NCI-H460 (cell line): ENCODE measurements around the gene NRXN2. TPM values are rescaled to one million over a fixed set of nuclear protein-coding genes. Genes with fewer than 3 reads are reported as not detected.

Experiments
- DNase-seq: peaks from one replicate; pipeline ENCODE4 v3.0.0-alpha.2; 2016; ENCODE audit warnings: low read depth; ENCODE audit errors: extremely low read depth
- total RNA-seq: library from RNA; depleted of rRNA; stranded (reverse); fragments of >200 nt; shearing (Covaris generic); gene quantifications from 2 replicates; pipeline ENCODE4 v1.2.3, GENCODE V29; 2014

The NRXN2 gene
- total RNA-seq, 1 experiment from 2014 or later = 0.05 TPM

DNA sequence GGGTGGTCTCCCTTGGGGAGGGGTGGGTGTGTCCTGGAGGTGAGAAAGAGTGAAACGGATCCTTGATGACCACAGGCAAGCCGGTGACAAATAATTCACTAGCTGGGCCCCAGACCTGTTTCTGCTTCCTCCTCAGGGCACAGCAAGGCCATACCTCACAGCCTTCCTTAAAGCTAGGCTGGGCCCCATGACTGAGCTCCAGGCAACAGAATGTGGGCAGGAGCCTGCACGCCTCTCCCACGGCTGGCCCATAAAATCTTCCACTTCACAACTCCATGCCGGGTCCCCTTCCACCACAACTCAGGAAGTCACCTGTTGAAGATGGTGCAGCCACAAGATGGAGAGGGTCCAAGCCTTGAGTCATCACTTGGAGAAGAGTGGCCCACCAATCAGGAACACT, 108.1 kb downstream of the NRXN2 start:
- DNase-seq = no peak

- no peak for DNase-seq
Measured at GRCh38 chr11:64613648-64614047, 109.3 kb downstream of the NRXN2 start.

GRCh38 chr11:64611869-64612646, 110.9 kb downstream of the NRXN2 start:
- DNase-seq = no peak

GRCh38 chr11:64611176-64611575, 111.8 kb downstream of the NRXN2 start:
- no peak for DNase-seq

- DNase-seq = no peak
Measured at GRCh38 chr11:64610596-64610995, 112.4 kb downstream of the NRXN2 start.

- no peak for DNase-seq
Measured at GRCh38 chr11:64609436-64610047, 113.5 kb downstream of the NRXN2 start.

GRCh38 chr11:64608636-64609035, 114.4 kb downstream of the NRXN2 start:
- DNase-seq = no peak

GRCh38 chr11:64608046-64608445, 115.0 kb downstream of the NRXN2 start:
- no peak for DNase-seq

DNA sequence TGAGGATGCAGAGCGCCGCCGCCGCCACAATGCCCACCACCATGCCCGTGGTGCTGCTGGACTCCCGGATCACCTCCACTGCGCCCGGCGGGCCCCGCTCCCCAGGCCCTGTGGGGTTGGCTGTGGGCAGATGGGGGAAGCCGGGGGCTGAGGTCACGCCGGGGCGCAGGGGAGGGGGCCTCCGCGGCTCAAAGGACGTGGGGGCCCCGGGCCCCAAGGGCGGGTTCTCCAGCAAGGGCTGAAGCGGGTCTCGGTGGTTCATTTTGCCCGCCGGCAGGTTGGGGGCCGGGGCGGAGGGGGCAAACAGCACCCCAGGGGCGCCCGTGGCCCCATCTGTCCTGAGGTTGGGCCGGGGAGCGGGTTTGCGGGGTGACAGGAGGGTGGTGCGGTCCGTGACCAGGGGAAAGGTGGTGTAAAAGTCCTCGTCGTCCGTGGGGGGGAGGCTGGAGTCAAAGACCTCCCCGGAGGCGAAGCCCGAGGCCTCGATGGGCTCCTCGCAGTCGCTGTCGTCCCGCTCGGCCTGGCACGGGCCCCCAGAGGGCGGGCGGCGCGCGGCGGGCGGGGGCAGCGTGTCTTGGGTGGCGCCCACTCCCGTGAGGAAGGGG, 115.5 kb downstream of the NRXN2 start:
- no peak for DNase-seq

DNA sequence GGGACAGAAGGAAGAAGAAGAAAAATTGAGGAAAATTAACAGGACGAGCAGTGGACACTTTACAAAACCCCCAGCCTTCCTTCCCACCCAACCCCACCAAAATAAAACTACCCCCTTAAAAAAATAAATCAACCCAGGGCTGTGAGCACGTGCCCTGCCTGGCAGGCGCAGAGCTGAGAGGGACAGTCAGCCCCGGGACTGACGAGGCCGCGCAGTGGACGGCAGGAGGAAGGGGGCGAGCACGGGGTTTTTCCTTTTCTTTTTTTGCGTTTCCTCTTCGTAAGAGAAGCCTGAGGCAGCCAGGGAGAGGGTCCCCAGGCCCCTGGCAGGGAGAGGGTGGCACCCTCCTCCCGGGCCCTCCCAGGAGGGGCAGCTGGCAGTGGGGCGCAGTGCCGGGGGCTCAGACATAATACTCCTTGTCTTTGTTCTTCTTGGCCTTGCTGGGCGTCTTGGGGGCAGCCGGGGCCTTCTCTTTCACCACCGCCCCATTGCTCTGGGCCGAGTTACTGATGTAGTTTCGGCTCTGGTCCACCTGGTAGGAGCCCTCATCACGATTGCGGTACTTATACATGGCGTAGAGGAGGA, 116.1 kb downstream of the NRXN2 start:
- no peak for DNase-seq

DNA sequence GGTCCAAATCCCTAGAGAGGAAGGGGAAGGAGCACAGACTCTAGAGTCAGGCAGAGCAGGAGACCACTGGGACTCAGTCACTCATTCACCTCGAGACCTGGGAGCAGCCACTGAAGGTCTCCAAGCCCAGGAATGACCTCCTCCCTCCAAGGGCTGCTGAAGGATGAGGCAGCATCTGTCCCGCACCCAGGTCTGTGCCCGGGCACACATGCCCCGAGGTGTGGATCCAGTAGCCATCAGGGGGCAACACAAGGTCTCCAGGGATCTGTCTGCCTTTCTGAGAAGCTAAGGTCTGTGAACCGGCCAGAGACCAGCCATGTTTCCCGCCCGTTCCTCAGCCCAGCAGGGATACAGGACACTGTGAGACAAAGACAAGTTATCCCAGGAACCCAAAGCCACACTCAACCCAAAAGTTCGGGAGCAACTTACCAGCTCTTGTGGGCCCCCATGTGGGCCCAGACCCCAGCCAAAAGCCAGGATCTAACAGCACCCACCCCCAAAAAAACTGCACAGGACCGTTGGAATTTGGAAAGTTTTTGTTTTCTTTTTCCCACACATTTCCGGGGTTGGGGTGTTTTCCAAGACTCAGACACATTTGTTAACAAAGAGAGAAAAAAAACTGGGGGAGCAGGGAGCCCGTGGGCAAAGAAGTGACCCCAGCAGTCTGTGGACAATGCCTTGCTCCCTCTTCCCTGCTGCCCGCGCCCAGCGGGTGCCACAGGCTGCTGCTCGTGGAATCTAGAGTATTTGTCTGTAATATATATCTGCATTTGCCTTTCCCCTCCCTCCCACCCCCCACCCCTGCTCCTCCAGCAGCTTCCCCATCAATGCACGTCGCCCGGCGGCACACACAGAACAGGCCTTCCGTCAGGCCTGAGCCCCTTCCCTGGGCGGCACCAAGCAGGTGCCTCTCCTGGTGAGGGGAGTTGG, 117.1 kb downstream of the NRXN2 start:
- DNase-seq = no peak

DNA sequence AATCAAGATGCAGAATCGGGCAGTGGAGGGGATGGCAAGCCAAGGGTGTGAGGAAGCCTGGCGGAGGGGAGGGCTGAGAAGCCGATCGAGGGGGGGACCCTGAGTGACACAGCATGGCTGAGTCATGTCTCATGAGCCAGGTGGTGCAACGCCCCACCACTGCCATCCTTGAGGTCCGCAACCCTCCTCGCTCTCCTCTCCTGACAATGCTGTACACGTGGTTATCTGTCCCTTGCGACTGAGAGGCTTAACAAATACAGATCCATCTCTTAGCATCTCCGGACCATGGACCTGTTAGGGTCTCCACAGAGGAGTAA, 117.8 kb downstream of the NRXN2 start:
- no peak for DNase-seq

DNA sequence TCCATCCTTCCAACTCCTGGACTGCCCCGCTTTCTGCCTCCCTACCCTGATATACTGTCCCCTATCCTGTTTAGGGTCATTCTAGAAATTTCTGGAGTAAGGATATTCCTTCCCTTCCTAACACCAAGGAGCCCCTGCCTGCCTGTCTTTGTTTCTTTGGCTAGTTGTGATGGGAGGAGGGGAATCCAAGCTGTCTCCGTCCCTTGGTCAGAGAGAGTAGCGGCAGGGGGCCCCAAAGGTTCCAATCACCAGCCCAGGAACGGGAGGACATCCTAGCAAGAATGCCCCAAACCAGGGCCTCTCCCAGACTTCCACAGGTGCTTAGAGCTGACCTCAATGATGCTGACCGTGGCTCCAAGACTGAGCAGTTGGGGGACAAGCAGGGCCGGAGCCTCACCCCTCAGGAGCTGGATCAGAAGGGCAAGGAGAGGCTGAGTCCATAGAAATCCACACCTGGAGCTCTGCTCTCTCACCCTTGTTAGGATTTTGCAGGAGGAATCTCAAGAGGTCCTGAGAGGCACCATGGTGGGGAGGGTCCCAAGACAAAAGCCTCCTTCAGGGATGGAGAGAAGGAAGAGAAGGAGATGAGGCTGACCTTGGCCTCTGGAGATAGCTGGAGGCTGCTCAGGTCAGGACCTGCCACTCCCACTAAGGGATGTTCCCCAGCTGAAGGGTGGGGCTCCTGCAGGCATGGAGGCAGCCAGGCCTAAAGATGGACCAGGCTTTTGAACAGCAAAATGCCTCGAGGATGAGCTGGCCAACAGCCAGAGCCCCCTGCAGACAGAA, 118.3 kb downstream of the NRXN2 start:
- DNase-seq = no peak

GRCh38 chr11:64603411-64604110, 119.4 kb downstream of the NRXN2 start:
- no peak for DNase-seq

DNA sequence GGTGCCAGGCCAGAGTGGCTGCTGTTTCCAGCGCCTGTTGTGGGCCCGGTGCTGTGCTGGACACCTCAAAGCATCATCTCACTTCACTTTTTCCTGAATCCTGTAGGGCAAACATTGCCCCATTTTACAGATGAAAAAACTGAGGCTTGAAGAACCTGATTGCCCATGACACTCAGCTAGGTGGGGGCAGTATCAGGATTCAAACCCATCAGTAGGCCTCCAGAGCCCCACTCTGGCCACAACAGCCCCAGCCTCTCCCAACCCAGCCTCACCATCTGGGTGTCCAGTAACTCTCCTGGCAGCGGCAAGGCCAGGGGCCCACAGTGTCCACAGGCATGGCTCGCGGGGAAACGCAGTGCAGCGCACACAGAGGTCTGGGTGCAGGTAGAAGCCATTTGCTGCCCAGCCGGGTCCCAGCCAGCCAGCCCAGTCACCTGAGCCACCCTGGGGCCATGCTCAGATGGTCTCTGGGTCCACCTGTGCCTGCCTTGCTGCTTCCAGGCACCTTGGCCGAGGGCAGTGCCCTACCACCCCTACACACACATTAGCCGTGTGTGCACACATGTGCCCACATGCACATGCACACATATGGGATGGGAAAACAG, 120.4 kb downstream of the NRXN2 start:
- no peak for DNase-seq

DNA sequence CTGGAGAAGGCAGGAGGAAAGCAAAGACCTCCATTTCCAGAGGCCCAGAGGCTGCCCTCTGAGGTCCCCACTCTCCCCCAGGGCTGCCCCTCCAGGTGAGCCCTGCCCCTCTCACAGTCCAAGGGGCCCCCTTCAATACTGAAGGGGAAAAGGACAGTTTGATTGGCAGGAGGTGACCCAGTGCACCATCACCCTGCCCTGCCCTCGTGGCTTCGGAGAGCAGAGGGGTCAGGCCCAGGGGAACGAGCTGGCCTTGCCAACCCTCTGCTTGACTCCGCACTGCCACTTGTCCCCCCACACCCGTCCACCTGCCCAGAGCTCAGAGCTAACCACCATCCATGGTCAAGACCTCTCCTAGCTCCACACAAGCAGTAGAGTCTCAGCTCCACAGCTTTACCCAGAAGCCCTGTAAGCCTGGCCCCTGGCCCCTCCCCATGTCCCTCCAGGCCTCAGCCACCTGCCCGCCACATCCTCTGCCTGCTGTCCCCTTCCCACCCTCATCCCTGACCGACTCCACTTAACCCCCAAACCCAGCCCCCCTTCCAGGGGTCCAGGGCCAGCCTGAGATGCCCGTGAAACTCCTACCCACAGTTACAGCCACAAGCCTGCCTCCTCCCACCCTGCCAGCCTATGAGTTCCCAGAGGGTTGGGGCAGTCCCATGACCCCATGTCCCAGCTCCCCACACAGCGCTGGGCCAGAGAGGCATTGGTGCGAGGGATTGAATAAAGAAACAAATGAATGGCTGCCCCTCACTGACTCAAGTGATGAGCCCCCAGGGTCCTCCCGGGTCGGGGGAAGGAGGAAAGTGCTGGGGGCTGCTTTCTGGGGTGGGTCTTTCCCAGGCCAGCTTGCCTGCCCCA, 121.2 kb downstream of the NRXN2 start:
- no peak for DNase-seq

DNA sequence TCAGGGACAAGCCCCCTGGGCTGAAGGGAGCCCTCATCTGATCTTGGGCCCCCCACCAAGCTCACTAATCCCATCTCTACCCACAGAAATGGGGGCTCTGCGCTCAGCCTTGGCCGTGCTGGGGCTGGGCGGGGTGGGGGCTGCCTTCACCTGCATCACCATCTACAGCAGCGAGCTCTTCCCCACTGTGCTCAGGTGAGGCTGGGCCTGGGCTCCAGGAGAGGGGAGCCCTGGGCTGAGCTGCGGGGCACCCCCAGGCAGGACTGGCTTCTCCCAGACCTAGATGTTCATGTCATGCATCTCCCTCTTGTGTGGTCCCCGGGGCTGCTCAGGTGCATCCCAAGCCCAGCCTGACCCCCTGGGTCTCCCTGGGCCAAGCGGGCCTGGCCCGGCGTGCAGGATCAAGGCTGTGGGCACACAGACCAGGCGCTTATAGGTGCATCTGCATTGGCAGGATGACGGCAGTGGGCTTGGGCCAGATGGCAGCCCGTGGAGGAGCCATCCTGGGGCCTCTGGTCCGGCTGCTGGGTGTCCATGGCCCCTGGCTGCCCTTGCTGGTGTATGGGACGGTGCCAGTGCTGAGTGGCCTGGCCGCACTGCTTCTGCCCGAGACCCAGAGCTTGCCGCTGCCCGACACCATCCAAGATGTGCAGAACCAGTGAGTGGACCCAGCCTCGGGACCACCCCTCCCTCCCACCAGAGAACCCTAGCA, 122.6 kb downstream of the NRXN2 start:
- no peak for DNase-seq
